CD1c-positive myeloid dendritic cell (primary cell): ENCODE data around the gene RPRM.
"Not testable (repeated sequence)": the region's sequence is repeated elsewhere in the genome, so short reads cannot be mapped to it uniquely, and the experiment has no call there.

Experiments
- DNase-seq: peaks from one replicate; pipeline ENCODE4 v3.0.0-alpha.2; 2016; ENCODE audit errors: extremely low spot score

RPRM gene

GRCh38 chr2:153478289-153479261, at the start of gene RPRM:
Gene RPRM (minus strand): TSS chr2:153478762. CDS start chr2:153478565, 197 bp downstream.
- peak; percentile 67 for DNase-seq

GRCh38 chr2:153519257-153519875, 40.8 kb upstream of the RPRM start:
- peak; percentile 55 for DNase-seq

GRCh38 chr2:153512331-153512730, 33.8 kb upstream of the RPRM start:
- no peak for DNase-seq

GRCh38 chr2:153510996-153511395, 32.4 kb upstream of the RPRM start:
- DNase-seq = no peak

GRCh38 chr2:153509133-153509532, 30.6 kb upstream of the RPRM start:
- DNase-seq = no peak

GRCh38 chr2:153506499-153506898, 27.9 kb upstream of the RPRM start:
- not testable (repeated sequence) for DNase-seq

- no peak for DNase-seq
These were observed 20.9 kb upstream of the RPRM start for GRCh38 chr2:153499439-153499838.

GRCh38 chr2:153497938-153498629, 19.5 kb upstream of the RPRM start:
- no peak for DNase-seq

- DNase-seq = no peak
These were observed 17.2 kb upstream of the RPRM start for GRCh38 chr2:153495725-153496124.

GRCh38 chr2:153488072-153488471, 9.5 kb upstream of the RPRM start:
- no peak for DNase-seq

- DNase-seq = no peak
These were observed 8.9 kb upstream of the RPRM start for GRCh38 chr2:153487448-153487847.

GRCh38 chr2:153479573-153479972, 1.0 kb upstream of the RPRM start:
- DNase-seq = no peak

- DNase-seq = no peak
These were observed 800 bp downstream of the RPRM start for GRCh38 chr2:153477636-153478288.

- no peak for DNase-seq
These were observed 1.5 kb downstream of the RPRM start for GRCh38 chr2:153476816-153477635.

- DNase-seq = no peak
These were observed 2.1 kb downstream of the RPRM start for GRCh38 chr2:153476491-153476815.

- DNase-seq = no peak
These were observed 3.6 kb downstream of the RPRM start for GRCh38 chr2:153474876-153475435.

- DNase-seq = peak; percentile 48
These were observed 4.2 kb downstream of the RPRM start for GRCh38 chr2:153474407-153474806.

GRCh38 chr2:153470867-153471266, 7.7 kb downstream of the RPRM start:
- DNase-seq = no peak

GRCh38 chr2:153464395-153464794, 14.2 kb downstream of the RPRM start:
- DNase-seq = no peak

GRCh38 chr2:153462338-153462859, 16.2 kb downstream of the RPRM start:
- DNase-seq = no peak

- no peak for DNase-seq
These were observed 17.1 kb downstream of the RPRM start for GRCh38 chr2:153461453-153461852.
